Measurements from ENCODE around the gene CTAGE4.
"Not testable (repeated sequence)": the region's sequence is repeated elsewhere in the genome, so short reads cannot be mapped to it uniquely, and the experiment has no call there.

CTAGE4 gene, protein sequence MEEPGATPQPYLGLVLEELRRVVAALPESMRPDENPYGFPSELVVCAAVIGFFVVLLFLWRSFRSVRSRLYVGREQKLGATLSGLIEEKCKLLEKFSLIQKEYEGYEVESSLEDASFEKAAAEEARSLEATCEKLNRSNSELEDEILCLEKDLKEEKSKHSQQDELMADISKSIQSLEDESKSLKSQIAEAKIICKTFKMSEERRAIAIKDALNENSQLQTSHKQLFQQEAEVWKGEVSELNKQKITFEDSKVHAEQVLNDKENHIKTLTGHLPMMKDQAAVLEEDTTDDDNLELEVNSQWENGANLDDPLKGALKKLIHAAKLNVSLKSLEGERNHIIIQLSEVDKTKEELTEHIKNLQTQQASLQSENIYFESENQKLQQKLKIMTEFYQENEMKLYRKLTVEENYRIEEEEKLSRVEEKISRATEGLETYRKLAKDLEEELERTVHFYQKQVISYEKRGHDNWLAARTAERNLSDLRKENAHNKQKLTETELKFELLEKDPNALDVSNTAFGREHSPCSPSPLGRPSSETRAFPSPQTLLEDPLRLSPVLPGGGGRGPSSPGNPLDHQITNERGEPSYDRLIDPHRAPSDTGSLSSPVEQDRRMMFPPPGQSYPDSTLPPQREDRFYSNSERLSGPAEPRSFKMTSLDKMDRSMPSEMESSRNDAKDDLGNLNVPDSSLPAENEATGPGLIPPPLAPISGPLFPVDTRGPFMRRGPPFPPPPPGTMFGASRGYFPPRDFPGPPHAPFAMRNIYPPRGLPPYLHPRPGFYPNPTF

GRCh38 chr7:144183166-144183565 is at the start of gene CTAGE4:
Gene CTAGE4, plus strand, starts transcription at chr7:144183466. Its CDS starts 38 bp downstream, at chr7:144183504.
- DNase-seq: not testable (repeated sequence)

- DNase-seq: no peak
Measured at GRCh38 chr7:144134116-144134515, 49.1 kb upstream of the CTAGE4 start.

DNA sequence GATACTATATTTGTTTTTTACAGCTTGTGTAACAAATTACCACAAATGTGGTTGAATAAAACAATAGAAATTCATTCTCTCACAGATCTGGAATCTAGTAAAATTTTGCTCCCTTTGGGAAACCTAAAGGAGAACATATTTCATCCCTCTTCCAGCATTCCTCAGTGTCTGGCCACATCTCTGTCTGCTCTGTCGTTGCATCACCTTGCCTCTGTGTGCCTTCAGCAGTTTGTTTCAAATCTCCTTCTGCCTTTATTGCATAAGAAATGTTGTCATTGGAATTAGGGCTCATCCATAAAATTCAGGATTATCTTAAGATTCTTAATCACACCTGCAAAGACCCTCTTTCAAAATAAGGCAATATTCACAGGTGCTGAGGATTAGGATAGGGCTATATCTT is 45.8 kb upstream of the CTAGE4 start:
- no peak for DNase-seq

DNA sequence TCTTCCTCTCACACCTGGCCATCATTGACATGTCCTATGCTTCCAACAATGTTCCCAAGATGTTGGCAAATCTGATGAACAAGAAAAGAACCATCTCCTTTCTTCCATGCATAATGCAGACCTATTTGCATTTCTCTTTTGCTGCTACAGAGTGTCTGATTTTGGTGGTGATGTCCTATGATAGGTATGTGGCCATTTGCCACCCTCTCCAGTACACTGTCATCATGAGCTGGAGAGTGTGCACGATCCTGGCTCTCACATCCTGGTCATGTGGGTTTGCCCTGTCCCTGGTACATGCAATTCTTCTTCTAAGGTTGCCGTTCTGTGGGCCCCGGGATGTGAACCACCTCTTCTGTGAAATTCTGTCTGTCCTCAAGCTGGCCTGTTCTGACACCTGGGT is 41.1 kb upstream of the CTAGE4 start:
- no peak for DNase-seq

GRCh38 chr7:144144426-144144825 is 38.8 kb upstream of the CTAGE4 start:
- DNase-seq: no peak

GRCh38 chr7:144148224-144148827 is 34.9 kb upstream of the CTAGE4 start:
- no peak for DNase-seq

- no peak for DNase-seq
Measured at GRCh38 chr7:144158861-144159260, 24.4 kb upstream of the CTAGE4 start.

- no peak for DNase-seq
Measured at GRCh38 chr7:144164784-144165183, 18.5 kb upstream of the CTAGE4 start.

DNA sequence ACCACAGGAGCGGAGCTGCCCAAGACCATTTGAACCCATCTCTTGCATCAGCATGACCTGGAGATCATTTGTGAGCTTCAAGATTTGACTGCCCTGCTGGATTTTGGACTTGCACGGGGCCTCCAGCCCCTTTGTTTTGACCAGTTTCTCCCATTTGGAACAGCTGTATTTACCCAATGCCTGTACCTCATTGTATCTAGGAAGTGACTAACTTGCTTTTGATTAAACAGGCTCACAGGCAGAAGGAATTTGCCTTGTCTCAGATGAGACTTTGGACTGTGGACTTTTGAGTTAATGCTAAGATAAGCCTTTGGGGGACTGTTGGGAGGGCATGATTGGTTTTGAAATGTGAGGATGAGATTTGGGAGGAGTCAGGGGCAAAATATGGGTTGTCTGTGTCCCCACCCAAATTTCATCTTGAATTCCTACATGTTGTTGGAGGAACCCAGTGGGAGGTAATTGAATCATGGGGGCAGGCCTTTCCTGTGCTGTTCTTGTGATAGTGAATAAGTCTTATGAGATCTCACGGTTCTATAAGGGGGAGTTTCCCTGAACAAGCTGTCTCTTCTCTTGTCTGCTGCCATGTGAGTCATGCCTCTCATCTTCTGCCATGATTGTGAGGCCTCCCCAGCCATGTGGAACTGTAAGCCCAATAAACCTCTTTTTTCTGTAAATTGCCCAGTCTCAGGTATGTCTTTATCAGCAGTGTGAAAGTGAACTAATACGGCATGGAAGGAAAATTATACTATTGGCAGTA is 11.5 kb upstream of the CTAGE4 start:
- not testable (repeated sequence) for DNase-seq

DNA sequence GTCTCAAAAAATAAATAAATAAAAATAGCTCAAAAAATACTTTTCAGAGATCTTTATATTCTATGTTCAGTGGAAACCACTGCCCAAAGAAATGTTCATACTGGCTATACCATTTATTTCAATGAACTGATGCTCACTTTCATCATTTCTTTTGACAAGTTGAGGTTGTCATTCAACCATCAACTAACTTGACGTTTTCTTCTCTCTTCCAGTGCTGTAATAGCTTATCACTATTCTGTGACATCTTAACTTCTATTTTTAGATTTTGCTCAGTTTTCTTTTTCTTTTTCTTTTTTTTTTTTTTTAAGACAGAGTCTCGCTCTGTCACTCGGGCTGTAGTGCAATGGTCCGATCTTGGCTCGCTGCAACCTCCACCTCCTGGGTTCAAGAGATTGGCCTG is 8.7 kb upstream of the CTAGE4 start:
- no peak for DNase-seq

- peak; percentile 19 for DNase-seq
Measured at GRCh38 chr7:144178380-144179164, 4.7 kb upstream of the CTAGE4 start.

- not testable (repeated sequence) for DNase-seq
Measured at GRCh38 chr7:144179165-144179479, 4.1 kb upstream of the CTAGE4 start.

DNA sequence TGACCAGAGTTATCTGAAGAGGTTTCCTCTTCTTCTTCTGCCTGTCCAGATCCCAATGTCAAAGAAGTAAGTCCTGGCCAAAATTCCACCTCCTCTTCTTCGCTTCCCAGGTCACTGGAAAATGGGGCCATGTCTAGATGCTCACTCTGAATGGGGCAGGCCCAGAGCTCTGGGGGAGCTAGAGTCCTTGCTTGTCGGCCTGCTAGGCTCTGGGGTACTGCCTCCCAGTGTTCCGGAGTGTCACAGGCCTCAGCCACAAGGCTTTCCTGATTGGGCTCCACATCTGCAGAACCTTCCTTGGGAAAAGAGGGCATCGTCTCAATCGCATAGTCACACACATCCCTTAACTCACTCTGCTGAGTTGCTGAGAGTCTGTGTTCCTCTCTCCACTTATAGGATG is 4.6 kb downstream of the CTAGE4 start:
- DNase-seq: not testable (repeated sequence)

- not testable (repeated sequence) for DNase-seq
Measured at GRCh38 chr7:144188578-144189171, 5.4 kb downstream of the CTAGE4 start.

DNA sequence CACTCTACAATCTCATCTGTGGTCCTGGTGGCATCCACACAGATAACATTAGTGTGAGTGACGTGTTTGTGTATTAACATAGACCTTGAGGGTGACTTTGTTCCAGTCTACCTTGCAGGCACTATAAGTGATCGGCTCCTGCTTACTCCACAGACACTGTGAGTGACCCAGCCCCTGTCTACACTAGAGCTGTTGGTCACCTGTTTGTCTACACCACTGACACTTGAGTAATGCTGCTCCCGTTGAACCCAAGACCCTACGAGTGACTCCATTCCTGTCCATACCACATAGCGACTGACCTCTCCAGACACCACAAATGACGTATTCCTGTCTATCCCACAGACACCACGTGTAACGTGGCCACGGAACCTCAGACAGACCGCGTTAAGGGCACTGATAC is 10.5 kb downstream of the CTAGE4 start:
- not testable (repeated sequence) for DNase-seq

DNA sequence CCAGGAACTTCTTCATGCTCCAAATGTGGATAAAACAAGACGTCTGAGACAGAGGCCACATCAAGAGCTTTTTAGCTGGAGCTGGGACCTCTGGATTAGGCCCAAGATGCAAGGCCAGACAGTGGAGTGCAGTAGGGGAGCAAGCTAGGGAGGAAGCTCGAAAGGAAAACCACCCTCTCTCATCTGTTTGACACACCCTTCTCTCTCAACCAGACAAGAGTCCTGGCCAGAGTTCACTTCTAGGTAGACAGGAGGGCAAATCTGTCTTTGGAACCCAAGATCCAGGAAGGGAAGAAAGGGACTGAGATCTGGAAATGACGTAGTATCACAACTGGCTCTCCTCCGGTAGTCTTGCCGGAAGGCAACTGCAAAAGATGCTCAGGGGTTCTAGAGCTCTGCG is 11.2 kb downstream of the CTAGE4 start:
- DNase-seq: not testable (repeated sequence)

DNA sequence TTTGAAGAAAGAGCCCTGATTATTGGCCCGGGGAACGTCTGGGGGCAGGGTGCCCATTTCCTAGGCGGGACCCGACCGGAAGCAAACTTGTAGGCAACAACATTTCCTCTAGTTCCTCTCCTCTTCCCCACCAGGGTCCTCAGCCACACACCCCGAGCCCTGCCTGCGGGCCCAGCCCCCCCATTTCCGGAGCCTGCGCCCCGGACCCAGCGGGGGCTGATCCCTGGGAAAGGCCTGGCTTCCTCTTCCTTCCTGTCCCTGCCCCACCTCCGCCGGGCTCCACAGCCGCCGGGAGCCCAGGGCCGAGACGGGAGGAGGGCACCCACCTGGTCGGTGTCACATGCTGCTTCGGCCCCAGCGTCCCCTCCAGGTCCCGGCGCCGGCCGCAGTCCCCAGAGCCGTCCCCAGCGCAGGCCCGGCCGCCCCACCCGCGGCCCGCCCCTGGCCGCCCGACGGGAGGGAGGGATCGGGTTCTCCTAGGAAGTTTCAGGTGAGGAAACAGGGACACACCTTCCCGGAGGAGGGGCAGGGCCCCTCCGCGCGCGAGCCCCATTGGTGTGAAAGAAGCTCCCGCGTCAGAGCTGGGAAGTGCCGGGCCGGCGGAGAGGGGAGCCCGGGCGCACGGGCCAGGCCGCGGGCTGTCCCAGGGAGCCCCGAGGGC is 12.1 kb downstream of the CTAGE4 start, which contains the start of gene ARHGEF35:
Gene ARHGEF35, minus strand, starts transcription at position 622 of the 661 bp plus-strand sequence. CDS start 7,450 bp downstream, outside the sequence.
- not testable (repeated sequence) for DNase-seq

GRCh38 chr7:144198934-144199333 is 15.7 kb downstream of the CTAGE4 start:
- not testable (repeated sequence) for DNase-seq

GRCh38 chr7:144201978-144202377 is 18.7 kb downstream of the CTAGE4 start:
- DNase-seq: not testable (repeated sequence)

DNA sequence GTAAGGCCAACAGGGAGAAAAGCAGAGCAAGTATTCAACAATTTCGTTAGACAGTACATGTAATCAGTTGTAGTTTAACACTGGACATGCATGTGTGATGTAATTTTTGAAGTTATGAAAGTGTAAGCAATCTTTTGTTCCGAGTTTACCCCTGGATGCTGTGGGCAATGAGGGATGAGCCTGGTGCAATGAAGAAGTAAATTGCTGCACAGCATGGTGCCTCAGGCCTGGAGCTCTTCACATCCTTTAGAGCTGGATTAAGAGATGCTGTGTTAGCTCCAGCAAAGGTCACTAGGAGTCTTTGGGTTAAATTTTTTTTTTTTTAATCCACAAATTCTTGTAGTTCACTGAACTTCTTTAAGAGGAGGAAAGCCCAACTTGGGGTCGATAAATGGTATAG is 19.8 kb downstream of the CTAGE4 start:
- not testable (repeated sequence) for DNase-seq

GRCh38 chr7:144205306-144205705 is 22.0 kb downstream of the CTAGE4 start:
- DNase-seq: not testable (repeated sequence)

Data from MV-4-11 (cell line).